NT2/D1 (cell line): ENCODE results near the gene RIMBP3C.
"Not testable (repeated sequence)": the region's sequence is repeated elsewhere in the genome, so short reads cannot be mapped to it uniquely, and the experiment has no call there.

Source experiments
- DNase-seq: peaks from one replicate; pipeline ENCODE4 v3.0.0-alpha.2; 2011; ENCODE audit warnings: low read depth, low spot score
- H3K27me3 ChIP-seq: 2 replicates; pipeline ENCODE4 v1.6.0; 2011; ENCODE audit warnings: mild to moderate bottlenecking; ENCODE audit not compliant: insufficient read length, insufficient read depth
- H3K36me3 ChIP-seq: 2 replicates; pipeline ENCODE4 v1.6.1; 2011; ENCODE audit warnings: mild to moderate bottlenecking, low read length, mixed read lengths; ENCODE audit not compliant: insufficient read depth, insufficient read length
- H3K4me1 ChIP-seq: 2 replicates; pipeline ENCODE4 v1.5.1; 2011; ENCODE audit not compliant: insufficient read depth, insufficient read length
- H3K4me3 ChIP-seq: 2 replicates; pipeline ENCODE4 v1.5.1; 2011; ENCODE audit warnings: low read depth; ENCODE audit not compliant: insufficient read length
- H3K9ac ChIP-seq: 2 replicates; pipeline ENCODE4 v1.6.0; 2011; ENCODE audit warnings: low read depth; ENCODE audit not compliant: insufficient read length
- H3K9me3 ChIP-seq: 2 replicates; pipeline ENCODE4 v1.5.1; 2011; ENCODE audit warnings: mild to moderate bottlenecking, low read length; ENCODE audit not compliant: insufficient read depth

Gene RIMBP3C

GRCh38 chr22:21526705-21527500 lies 24.4 kb downstream of the RIMBP3C start:
- H3K36me3 ChIP-seq, H3K9me3 ChIP-seq, DNase-seq, H3K4me3 ChIP-seq, H3K9ac ChIP-seq, H3K27me3 ChIP-seq, H3K4me1 ChIP-seq: not testable (repeated sequence)

GRCh38 chr22:21516970-21517764 lies 34.1 kb downstream of the RIMBP3C start:
- H3K4me3 ChIP-seq, H3K9me3 ChIP-seq, H3K9ac ChIP-seq, H3K36me3 ChIP-seq, H3K4me1 ChIP-seq, H3K27me3 ChIP-seq, DNase-seq: not testable (repeated sequence)

GRCh38 chr22:21516522-21516921 lies 34.7 kb downstream of the RIMBP3C start:
- H3K27me3 ChIP-seq, H3K4me1 ChIP-seq, H3K9me3 ChIP-seq, H3K9ac ChIP-seq, DNase-seq, H3K36me3 ChIP-seq, H3K4me3 ChIP-seq: not testable (repeated sequence)

GRCh38 chr22:21515234-21515633 lies 36.0 kb downstream of the RIMBP3C start:
- not testable (repeated sequence) for H3K4me3 ChIP-seq, H3K4me1 ChIP-seq, DNase-seq, H3K36me3 ChIP-seq, H3K9me3 ChIP-seq, H3K9ac ChIP-seq, H3K27me3 ChIP-seq

- H3K4me1 ChIP-seq, H3K9me3 ChIP-seq, DNase-seq, H3K9ac ChIP-seq, H3K4me3 ChIP-seq, H3K27me3 ChIP-seq, H3K36me3 ChIP-seq: not testable (repeated sequence)
Observed at GRCh38 chr22:21514117-21514516, 37.1 kb downstream of the RIMBP3C start.

- not testable (repeated sequence) for H3K36me3 ChIP-seq, H3K9me3 ChIP-seq, H3K27me3 ChIP-seq, H3K4me3 ChIP-seq, DNase-seq, H3K4me1 ChIP-seq, H3K9ac ChIP-seq
Observed at GRCh38 chr22:21512022-21512421, 39.2 kb downstream of the RIMBP3C start.

- H3K27me3 ChIP-seq, H3K36me3 ChIP-seq, H3K9ac ChIP-seq, DNase-seq, H3K4me3 ChIP-seq, H3K4me1 ChIP-seq, H3K9me3 ChIP-seq: not testable (repeated sequence)
Observed at GRCh38 chr22:21510397-21510796, 40.9 kb downstream of the RIMBP3C start.

- not testable (repeated sequence) for H3K27me3 ChIP-seq, H3K36me3 ChIP-seq, H3K4me1 ChIP-seq, H3K4me3 ChIP-seq, H3K9ac ChIP-seq, DNase-seq, H3K9me3 ChIP-seq
Observed at GRCh38 chr22:21499623-21500506, 51.4 kb downstream of the RIMBP3C start.

GRCh38 chr22:21498489-21498888 lies 52.8 kb downstream of the RIMBP3C start:
- H3K27me3 ChIP-seq, H3K4me3 ChIP-seq, H3K36me3 ChIP-seq, H3K9ac ChIP-seq, H3K9me3 ChIP-seq, DNase-seq, H3K4me1 ChIP-seq: not testable (repeated sequence)

- H3K4me1 ChIP-seq, DNase-seq, H3K27me3 ChIP-seq, H3K36me3 ChIP-seq, H3K9ac ChIP-seq, H3K9me3 ChIP-seq, H3K4me3 ChIP-seq: not testable (repeated sequence)
Observed at GRCh38 chr22:21497984-21498383, 53.3 kb downstream of the RIMBP3C start.
